Activated CD4-positive, alpha-beta memory T cell treated with anti-CD3 and anti-CD28 coated beads for 36 hours (primary cell): ENCODE results near the gene FAM131A. TPM values are rescaled to one million over a fixed set of nuclear protein-coding genes. Genes with fewer than 3 reads are reported as not detected.

ENCODE experiments used
- CTCF ChIA-PET: fragments of 350-600 bp; sonication (Branson Sonifier 250); formaldehyde crosslinking; loops from one replicate; lab custom pipeline; 2021; ENCODE audit warnings: antibody characterized with exemption, inconsistent platforms; lab: Charles Lee
- POLR2A ChIA-PET: fragments of 350-600 bp; sonication (Branson Sonifier 250); formaldehyde crosslinking; loops from one replicate; lab custom pipeline; 2021; ENCODE audit warnings: antibody characterized with exemption; lab: Charles Lee
- DNase-seq: peaks from one replicate; pipeline ENCODE4 v3.0.0-alpha.2; 2020
- H3K27ac Mint-ChIP-seq: one replicate; pipeline ENCODE4 v1.8.0; 2021; ENCODE audit warnings: mixed read lengths
- H3K27me3 Mint-ChIP-seq: one replicate; pipeline ENCODE4 v1.8.0; 2021; ENCODE audit warnings: mixed read lengths
- H3K36me3 Mint-ChIP-seq: one replicate; pipeline ENCODE4 v1.8.0; 2021; ENCODE audit warnings: mixed read lengths
- H3K4me1 Mint-ChIP-seq: one replicate; pipeline ENCODE4 v1.8.0; 2021; ENCODE audit warnings: low read depth, mixed read lengths
- H3K4me3 Mint-ChIP-seq: one replicate; pipeline ENCODE4 v1.8.0; 2021; ENCODE audit warnings: mild to moderate bottlenecking, mixed read lengths
- H3K9me3 Mint-ChIP-seq: one replicate; pipeline ENCODE4 v1.8.0; 2021; ENCODE audit warnings: mixed read lengths
- intact Hi-C: fragments of 100-400 bp; cut with micrococcal nuclease; formaldehyde crosslinking; loops from one replicate; pipeline ENCODE4 v1.15.1; 2023
- total RNA-seq, 2 experiments: library from RNA; stranded (reverse); gene quantifications; one replicate each; pipeline ENCODE4 v1.2.3, GENCODE V29; 2021

The FAM131A gene
- total RNA-seq, 2 experiments from 2014 or later, result 7.0 to 8.9 TPM

DNA sequence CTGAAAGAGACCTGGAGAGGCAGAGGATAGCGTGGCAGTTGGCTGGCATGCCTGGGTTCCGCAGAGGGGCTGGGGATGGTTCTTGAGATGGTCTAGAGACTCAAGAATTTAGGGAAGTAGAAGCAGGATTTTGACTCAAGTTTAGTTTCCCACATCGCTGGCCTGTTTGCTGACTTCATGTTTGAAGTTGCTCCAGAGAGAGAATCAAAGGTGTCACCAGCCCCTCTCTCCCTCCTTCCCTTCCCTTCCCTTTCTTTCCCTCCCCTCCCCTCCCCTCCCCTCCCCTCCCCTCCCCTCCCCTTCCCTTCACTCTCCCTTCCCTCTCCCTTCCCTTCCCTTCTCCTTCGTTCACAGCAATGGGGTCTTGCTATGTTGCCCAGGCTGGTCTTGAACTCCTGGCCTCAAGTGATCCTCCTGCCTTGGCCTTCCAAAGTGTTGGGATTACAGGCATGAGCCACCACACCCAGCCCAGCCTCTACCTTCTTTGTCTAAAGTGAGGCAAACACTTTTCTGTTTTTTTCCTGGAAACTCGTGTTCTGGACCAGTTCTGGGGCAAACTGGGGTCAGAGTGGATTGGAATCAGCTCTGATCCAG lies 52.6 kb downstream of the FAM131A start:
- CTCF ChIA-PET, result interaction anchor here (0.7 to 1.2 kb wide), 2 partner anchors 27 to 124 kb away, joined by 3 to 4 read pairs; no protein-coding TSS in a partner anchor
- DNase-seq, result no peak
- intact Hi-C loops, result no loop called here
- H3K36me3 Mint-ChIP-seq, result no peaks in the 10 kb centered on the region
- no peak overlapping the region for H3K27ac Mint-ChIP-seq
- peaks cover 6% of the 10 kb centered on the region for H3K27me3 Mint-ChIP-seq
- H3K4me3 Mint-ChIP-seq, result no peak overlapping the region
- no peaks in the 10 kb centered on the region for H3K9me3 Mint-ChIP-seq
- no peaks in the 10 kb centered on the region for H3K4me1 Mint-ChIP-seq
- POLR2A ChIA-PET, result interaction anchor here (0.7 kb wide), 1 partner anchor 11 kb away, joined by 3 read pairs; no protein-coding TSS in a partner anchor

DNA sequence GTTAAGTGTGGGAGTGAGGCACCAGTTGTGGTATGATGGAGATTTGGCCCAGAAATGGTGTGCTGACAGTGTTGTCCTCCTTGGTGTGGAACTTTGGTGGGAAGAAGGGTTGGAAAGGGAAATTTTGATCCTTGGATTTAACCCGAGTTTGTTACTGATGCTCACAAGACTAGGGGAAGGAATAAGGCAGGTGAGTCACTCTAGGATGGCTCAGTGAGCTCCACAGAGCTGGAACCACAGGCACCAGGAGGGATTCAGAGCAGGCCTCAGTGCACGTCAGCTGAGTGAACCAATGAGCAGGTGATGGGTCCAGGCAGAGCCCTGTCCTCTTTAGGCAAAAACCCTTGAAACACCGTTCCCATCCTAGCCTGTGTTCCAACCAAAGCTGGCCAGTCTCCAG lies 53.9 kb downstream of the FAM131A start:
- Mint-ChIP-seq H3K9me3 (no peaks in the 10 kb centered on the region), H3K4me1 (no peaks in the 10 kb centered on the region), H3K4me3 (no peak overlapping the region), H3K27me3 (peaks cover 2% of the 10 kb centered on the region), H3K27ac (no peak overlapping the region), H3K36me3 (no peaks in the 10 kb centered on the region)
- intact Hi-C loops, result no loop called here
- ChIA-PET POLR2A (no interaction called here), CTCF (interaction anchor here (1.0 kb wide), 1 partner anchor 170 kb away, joined by 3 read pairs; no protein-coding TSS in a partner anchor)
- DNase-seq, result no peak

DNA sequence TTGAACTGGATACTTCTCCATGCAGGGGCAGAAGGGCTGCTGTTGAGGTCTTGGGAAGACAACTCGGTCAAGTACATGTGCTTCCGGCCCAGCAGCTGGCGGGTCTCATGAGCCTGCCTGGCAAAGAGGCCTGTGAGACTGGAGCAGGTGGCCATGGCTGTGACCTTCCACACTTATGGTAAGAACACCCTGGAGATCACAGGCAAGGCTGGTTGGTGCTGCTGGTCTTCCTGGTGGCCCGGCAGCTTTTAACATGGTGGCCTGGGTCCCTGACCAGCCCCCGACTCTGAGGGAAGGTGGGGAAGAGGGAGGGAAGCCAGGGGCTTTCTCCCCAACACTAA lies 57.9 kb downstream of the FAM131A start:
- Mint-ChIP-seq H3K27ac (no peak overlapping the region), H3K9me3 (no peaks in the 10 kb centered on the region), H3K4me3 (no peak overlapping the region), H3K4me1 (no peaks in the 10 kb centered on the region), H3K27me3 (peaks cover 4% of the 10 kb centered on the region), H3K36me3 (no peaks in the 10 kb centered on the region)
- intact Hi-C loops, result no loop called here
- ChIA-PET POLR2A (no interaction called here), CTCF (no interaction called here)
- DNase-seq, result no peak

Other genes with a start within 250 kb of the FAM131A start
- gene HTR3E, start 240.5 kb upstream of the FAM131A start, total RNA-seq, result not detected
- 10 to 100 TPM; 49.6 to 51.5 TPM for gene EIF2B5, start 202.2 kb upstream of the FAM131A start, total RNA-seq
- 10 to 100 TPM; 28.5 to 32.4 TPM for gene DVL3, start 182.2 kb upstream of the FAM131A start, total RNA-seq
- gene AP2M1, start 162.7 kb upstream of the FAM131A start, total RNA-seq, result 100 to 1,000 TPM; 218 to 221 TPM
- gene ABCF3, start 151.4 kb upstream of the FAM131A start, total RNA-seq, result 10 to 100 TPM; 41.2 to 48.7 TPM
- not detected for gene VWA5B2, start 108.0 kb upstream of the FAM131A start, total RNA-seq
- gene ALG3, start 88.6 kb upstream of the FAM131A start, total RNA-seq, result 10 to 100 TPM; 31.6 to 34.1 TPM
- gene EEF1AKMT4, start 87.9 kb upstream of the FAM131A start, total RNA-seq, result 1 to 10 TPM; 3.5 to 4.4 TPM
- gene CAMK2N2, start 76.0 kb upstream of the FAM131A start, total RNA-seq, result under 1 TPM; 0.21 to 0.51 TPM
- not detected for gene ECE2, start 61.6 kb upstream of the FAM131A start, total RNA-seq
- gene PSMD2, start 38.4 kb upstream of the FAM131A start, total RNA-seq, result 100 to 1,000 TPM; 246 to 257 TPM
- 100 to 1,000 TPM; 410 to 432 TPM for gene EIF4G1, start 23.0 kb upstream of the FAM131A start, total RNA-seq
- 1 to 10 TPM; 3.2 to 3.7 TPM for gene CLCN2, start 24.0 kb downstream of the FAM131A start, total RNA-seq
- 100 to 1,000 TPM in 1 of 2 experiments, 10 to 100 TPM in 1; 100.0 to 103 TPM for gene POLR2H, start 24.1 kb downstream of the FAM131A start, total RNA-seq
- gene THPO, start 40.6 kb downstream of the FAM131A start, total RNA-seq, result not detected
- gene CHRD, start 42.5 kb downstream of the FAM131A start, total RNA-seq, result under 1 TPM in 1 of 2 experiments, not detected in 1; 0.21 TPM
- gene EPHB3, start 224.2 kb downstream of the FAM131A start, total RNA-seq, result under 1 TPM in 1 of 2 experiments, not detected in 1; 0.07 TPM